BLaER1 treated with 17β-estradiol and CSF1 and Interleukin-3, amounts not matched to agents 10 nM and 100 nM (cell line): Measurements from ENCODE around the gene TSKS.

Experiments
- H3K27ac ChIP-seq, 11 experiments: shearing (Covaris generic); formaldehyde crosslinking; 2 replicates each; pipeline ENCODE4 v1.8.1; 2022
- H3K27me3 ChIP-seq, 11 experiments: shearing (Covaris generic); formaldehyde crosslinking; 2 replicates each; pipeline ENCODE4 v1.8.1; 2022
- H3K36me3 ChIP-seq, 11 experiments: shearing (Covaris generic); formaldehyde crosslinking; 2 replicates each; pipeline ENCODE4 v1.8.1; 2022
- H3K4me1 ChIP-seq, 10 experiments: shearing (Covaris generic); formaldehyde crosslinking; 2 replicates each; pipeline ENCODE4 v1.8.1; 2022
- H3K4me2 ChIP-seq, 11 experiments: shearing (Covaris generic); formaldehyde crosslinking; 2 replicates each; pipeline ENCODE4 v1.8.1; 2022
- H3K4me3 ChIP-seq, 10 experiments: shearing (Covaris generic); formaldehyde crosslinking; 2 replicates each; pipeline ENCODE4 v1.8.1; 2022
- H3K9ac ChIP-seq, 11 experiments: shearing (Covaris generic); formaldehyde crosslinking; 2 replicates each; pipeline ENCODE4 v1.8.1; 2022
- H3K9me3 ChIP-seq, 11 experiments: shearing (Covaris generic); formaldehyde crosslinking; replicated peaks in 1 of 11; 2 replicates each; pipeline ENCODE4 v1.8.1; 2022
- H4K20me1 ChIP-seq, 11 experiments: shearing (Covaris generic); formaldehyde crosslinking; 2 replicates each; pipeline ENCODE4 v1.8.1; 2022
- Cebpa-rat ChIP-seq, 11 experiments: shearing (Covaris generic); IDR thresholded peaks; 2 replicates each; pipeline ENCODE4 v1.8.1; 2022

TSKS gene

GRCh38 chr19:49763230-49763629 lies at the start of gene TSKS:
Gene TSKS (minus strand): TSS chr19:49763306. CDS start chr19:49763247, 59 bp downstream.
- Histone ChIP-seq H3K27ac (no peak within 1 kb of the TSS), H3K36me3 (0 out of 22 replicates have a peak, but pooled peaks cover 0 to 2% (median 0%) of the 10 kb centered on the region in 11 experiments), H3K27me3 (no peaks in the 10 kb centered on the region; a peak in 1 of 22 replicates), H3K4me1 (peaks cover 14 to 18% (median 17%) of the 10 kb centered on the region in 10 experiments), H3K4me3 (no peak within 1 kb of the TSS), H3K9ac (no peak within 1 kb of the TSS; a peak in 1 of 22 replicates), H4K20me1 (peaks cover 0 to 10% (median 8%) of the 10 kb centered on the region in 11 experiments; a peak in 11 of 22 replicates), H3K9me3 (no peaks in the 10 kb centered on the region), H3K4me2 (no peak within 1 kb of the TSS)
- TF ChIP-seq Cebpa-rat (IDR thresholded peaks at IDR 0.05) = no peak

- Histone ChIP-seq H3K27ac (peak overlapping the region; percentile 79 to 99 (median 85)), H3K4me3 (peak overlapping the region; percentile 57 to 77 (median 66)), H3K36me3 (peaks cover 0 to 8% (median 0%) of the 10 kb centered on the region in 11 experiments; a peak in 2 of 22 replicates), H3K9me3 (no peaks in the 10 kb centered on the region), H3K4me2 (peak overlapping the region; percentile 76 to 93 (median 88)), H3K4me1 (peaks cover 34 to 47% (median 41%) of the 10 kb centered on the region in 10 experiments), H3K27me3 (no peaks in the 10 kb centered on the region), H4K20me1 (peaks cover 0 to 7% (median 0%) of the 10 kb centered on the region in 11 experiments; a peak in 2 of 22 replicates), H3K9ac (peak overlapping the region; percentile 75 to 96 (median 80))
- TF ChIP-seq Cebpa-rat (IDR thresholded peaks at IDR 0.05) = no peak
Observed at GRCh38 chr19:49812452-49812996, 49.4 kb upstream of the TSKS start.

GRCh38 chr19:49811328-49811727 lies 48.2 kb upstream of the TSKS start:
- Histone ChIP-seq H3K36me3 (peaks cover 0 to 12% (median 4%) of the 10 kb centered on the region in 11 experiments; a peak in 9 of 22 replicates), H3K27ac (no peak overlapping the region), H3K4me2 (no peak overlapping the region), H3K4me1 (peaks cover 33 to 45% (median 39%) of the 10 kb centered on the region in 10 experiments), H3K4me3 (no peak overlapping the region), H3K9ac (no peak overlapping the region), H4K20me1 (peaks cover 0 to 13% (median 0%) of the 10 kb centered on the region in 11 experiments; a peak in 2 of 22 replicates), H3K27me3 (no peaks in the 10 kb centered on the region), H3K9me3 (no peaks in the 10 kb centered on the region)
- TF ChIP-seq Cebpa-rat (IDR thresholded peaks at IDR 0.05) = no peak

- 0 out of 22 replicates have a peak overlapping the region, but pooled peaks of 1 of the 11 experiments have one; percentile 19 for H3K9ac ChIP-seq
- no peak overlapping the region for H3K27ac ChIP-seq
- peaks cover 0 to 13% (median 0%) of the 10 kb centered on the region in 11 experiments; a peak in 2 of 22 replicates for H4K20me1 ChIP-seq
- 0 out of 22 replicates have a peak overlapping the region, but pooled peaks of 1 of the 11 experiments have one; percentile 79 for H3K4me2 ChIP-seq
- peaks cover 33 to 45% (median 39%) of the 10 kb centered on the region in 10 experiments for H3K4me1 ChIP-seq
- TF ChIP-seq Cebpa-rat (IDR thresholded peaks at IDR 0.05) = no peak
- H3K4me3 ChIP-seq = no peak overlapping the region
- H3K36me3 ChIP-seq = peaks cover 11 to 24% (median 16%) of the 10 kb centered on the region in 11 experiments; a peak in 21 of 22 replicates
- H3K27me3 ChIP-seq = no peaks in the 10 kb centered on the region
- no peaks in the 10 kb centered on the region for H3K9me3 ChIP-seq
Observed at GRCh38 chr19:49809941-49810389, 46.9 kb upstream of the TSKS start.

- no peak overlapping the region for H3K27ac ChIP-seq
Observed at GRCh38 chr19:49809160-49809940, 46.2 kb upstream of the TSKS start.

GRCh38 chr19:49808711-49809159 lies 45.6 kb upstream of the TSKS start:
- peak overlapping the region in 10 of 11 experiments; percentile 15 to 79 (median 29); a peak in 15 of 22 replicates for H3K4me2 ChIP-seq
- H3K27ac ChIP-seq = no peak overlapping the region
- peaks cover 0 to 13% (median 0%) of the 10 kb centered on the region in 11 experiments; a peak in 2 of 22 replicates for H4K20me1 ChIP-seq
- H3K9me3 ChIP-seq = no peaks in the 10 kb centered on the region
- H3K9ac ChIP-seq = no peak overlapping the region
- no peaks in the 10 kb centered on the region for H3K27me3 ChIP-seq
- peaks cover 20 to 35% (median 27%) of the 10 kb centered on the region in 11 experiments for H3K36me3 ChIP-seq
- H3K4me3 ChIP-seq = no peak overlapping the region
- no peak for TF ChIP-seq Cebpa-rat (IDR thresholded peaks at IDR 0.05)
- H3K4me1 ChIP-seq = peaks cover 28 to 38% (median 33%) of the 10 kb centered on the region in 10 experiments

More at GRCh38 chr19:49809160-49809940, 46.2 kb upstream of the TSKS start:
- peaks cover 33 to 43% (median 38%) of the 10 kb centered on the region in 10 experiments for H3K4me1 ChIP-seq
- H3K27me3 ChIP-seq = no peaks in the 10 kb centered on the region
- peak overlapping the region in 10 of 11 experiments; percentile 11 to 79 (median 29); a peak in 15 of 22 replicates for H3K4me2 ChIP-seq
- no peaks in the 10 kb centered on the region for H3K9me3 ChIP-seq
- peaks cover 17 to 30% (median 22%) of the 10 kb centered on the region in 11 experiments; a peak in 21 of 22 replicates for H3K36me3 ChIP-seq
- H3K9ac ChIP-seq = 0 out of 22 replicates have a peak overlapping the region, but pooled peaks of 2 of the 11 experiments have one; percentile 10 to 19
- TF ChIP-seq Cebpa-rat (IDR thresholded peaks at IDR 0.05) = no peak
- no peak overlapping the region for H3K4me3 ChIP-seq
- peaks cover 0 to 13% (median 0%) of the 10 kb centered on the region in 11 experiments; a peak in 2 of 22 replicates for H4K20me1 ChIP-seq

- peaks cover 27 to 38% (median 32%) of the 10 kb centered on the region in 10 experiments for H3K4me1 ChIP-seq
- H3K9ac ChIP-seq = no peak overlapping the region
- peaks cover 26 to 42% (median 33%) of the 10 kb centered on the region in 11 experiments for H3K36me3 ChIP-seq
- TF ChIP-seq Cebpa-rat (IDR thresholded peaks at IDR 0.05) = no peak
- H3K9me3 ChIP-seq = no peaks in the 10 kb centered on the region
- peaks cover 0 to 17% (median 0%) of the 10 kb centered on the region in 11 experiments; a peak in 2 of 22 replicates for H4K20me1 ChIP-seq
- no peak overlapping the region for H3K4me3 ChIP-seq
- H3K27ac ChIP-seq = 0 out of 22 replicates have a peak overlapping the region, but pooled peaks of 1 of the 11 experiments have one; percentile 7
- H3K27me3 ChIP-seq = no peaks in the 10 kb centered on the region
- H3K4me2 ChIP-seq = peak overlapping the region; percentile 21 to 79 (median 58); a peak in 19 of 22 replicates
Observed at GRCh38 chr19:49807904-49808675, 45.0 kb upstream of the TSKS start.
